Inferior parietal cortex (tissue), 1 donor: ENCODE data around the gene GALNT9.
"Not testable (repeated sequence)": the region's sequence is repeated elsewhere in the genome, so short reads cannot be mapped to it uniquely, and the experiment has no call there.

Source experiments
- DNase-seq: peaks from one replicate; pipeline ENCODE4 v3.0.0-alpha.2; 2016; ENCODE audit errors: extremely low spot score

The GALNT9 gene

GRCh38 chr12:132155771-132156572 is 173.4 kb downstream of the GALNT9 start:
- DNase-seq: no peak

- DNase-seq: no peak
Observed at GRCh38 chr12:132154941-132155770, 174.2 kb downstream of the GALNT9 start.

- DNase-seq: no peak
Observed at GRCh38 chr12:132154341-132154761, 175.0 kb downstream of the GALNT9 start.

- peak; percentile 47 for DNase-seq
Observed at GRCh38 chr12:132153501-132154340, 175.7 kb downstream of the GALNT9 start.

- DNase-seq: no peak
Observed at GRCh38 chr12:132152953-132153352, 176.4 kb downstream of the GALNT9 start.

GRCh38 chr12:132152411-132152821 is 177.0 kb downstream of the GALNT9 start:
- DNase-seq: no peak

GRCh38 chr12:132151766-132152410 is 177.5 kb downstream of the GALNT9 start:
- no peak for DNase-seq

GRCh38 chr12:132151145-132151765 is 178.1 kb downstream of the GALNT9 start:
- no peak for DNase-seq

GRCh38 chr12:132150780-132151144 is 178.6 kb downstream of the GALNT9 start:
- no peak for DNase-seq

- DNase-seq: not testable (repeated sequence)
Observed at GRCh38 chr12:132149526-132149925, 179.9 kb downstream of the GALNT9 start.

- no peak for DNase-seq
Observed at GRCh38 chr12:132148368-132149045, 180.9 kb downstream of the GALNT9 start.

- no peak for DNase-seq
Observed at GRCh38 chr12:132147423-132148367, 181.7 kb downstream of the GALNT9 start.

- DNase-seq: no peak
Observed at GRCh38 chr12:132146772-132147422, 182.5 kb downstream of the GALNT9 start.
